Activated CD8-positive, alpha-beta memory T cell treated with anti-CD3 and anti-CD28 coated beads, Interleukin-2, amount 50 U/mL, for 1 hour (primary cell): ENCODE data around the gene MDC1.
"Not testable (repeated sequence)": the region's sequence is repeated elsewhere in the genome, so short reads cannot be mapped to it uniquely, and the experiment has no call there.

ENCODE experiments used
- DNase-seq: peaks from one replicate; pipeline ENCODE4 v3.0.0-alpha.2; 2020; ENCODE audit errors: extremely low read depth

Gene MDC1

GRCh38 chr6:30725713-30726505, 8.8 kb upstream of the MDC1 start:
- no peak for DNase-seq

- no peak for DNase-seq
Measured at GRCh38 chr6:30724906-30725667, 8.0 kb upstream of the MDC1 start.

GRCh38 chr6:30723843-30724741, 7.0 kb upstream of the MDC1 start:
- not testable (repeated sequence) for DNase-seq

GRCh38 chr6:30723159-30723842, 6.2 kb upstream of the MDC1 start:
- DNase-seq, result not testable (repeated sequence)

GRCh38 chr6:30722280-30723112, 5.4 kb upstream of the MDC1 start:
- DNase-seq, result no peak

GRCh38 chr6:30722025-30722279, 4.9 kb upstream of the MDC1 start:
- not testable (repeated sequence) for DNase-seq

GRCh38 chr6:30721198-30722024, 4.3 kb upstream of the MDC1 start:
- DNase-seq, result peak; percentile 84

GRCh38 chr6:30720738-30721197, 3.7 kb upstream of the MDC1 start:
- no peak for DNase-seq

GRCh38 chr6:30719791-30720737, 3.0 kb upstream of the MDC1 start, which contains the start of gene TUBB:
Gene TUBB (plus strand): TSS chr6:30720352. CDS start chr6:30720507, 155 bp downstream.
- DNase-seq, result peak; percentile 83

GRCh38 chr6:30719356-30719755, 2.3 kb upstream of the MDC1 start:
- DNase-seq, result no peak

- DNase-seq, result not testable (repeated sequence)
Measured at GRCh38 chr6:30717845-30718720, 1.0 kb upstream of the MDC1 start.

- no peak for DNase-seq
Measured at GRCh38 chr6:30716879-30717128, 277 bp downstream of the MDC1 start.

- DNase-seq, result no peak
Measured at GRCh38 chr6:30714263-30714662, 2.8 kb downstream of the MDC1 start.

GRCh38 chr6:30712441-30712945, 4.6 kb downstream of the MDC1 start:
- no peak for DNase-seq

GRCh38 chr6:30711758-30712380, 5.2 kb downstream of the MDC1 start:
- DNase-seq, result no peak

GRCh38 chr6:30709101-30709868, 7.8 kb downstream of the MDC1 start:
- no peak for DNase-seq
